HG03095 (cell line): ENCODE results near the gene AEN.

Experiments
- ATAC-seq: cut with Tn5 transposase; IDR thresholded peaks from one replicate; pipeline ENCODE4 v1.9.1; 2021; ENCODE audit warnings: moderate library complexity; ENCODE audit not compliant: unreplicated experiment

The AEN gene

DNA sequence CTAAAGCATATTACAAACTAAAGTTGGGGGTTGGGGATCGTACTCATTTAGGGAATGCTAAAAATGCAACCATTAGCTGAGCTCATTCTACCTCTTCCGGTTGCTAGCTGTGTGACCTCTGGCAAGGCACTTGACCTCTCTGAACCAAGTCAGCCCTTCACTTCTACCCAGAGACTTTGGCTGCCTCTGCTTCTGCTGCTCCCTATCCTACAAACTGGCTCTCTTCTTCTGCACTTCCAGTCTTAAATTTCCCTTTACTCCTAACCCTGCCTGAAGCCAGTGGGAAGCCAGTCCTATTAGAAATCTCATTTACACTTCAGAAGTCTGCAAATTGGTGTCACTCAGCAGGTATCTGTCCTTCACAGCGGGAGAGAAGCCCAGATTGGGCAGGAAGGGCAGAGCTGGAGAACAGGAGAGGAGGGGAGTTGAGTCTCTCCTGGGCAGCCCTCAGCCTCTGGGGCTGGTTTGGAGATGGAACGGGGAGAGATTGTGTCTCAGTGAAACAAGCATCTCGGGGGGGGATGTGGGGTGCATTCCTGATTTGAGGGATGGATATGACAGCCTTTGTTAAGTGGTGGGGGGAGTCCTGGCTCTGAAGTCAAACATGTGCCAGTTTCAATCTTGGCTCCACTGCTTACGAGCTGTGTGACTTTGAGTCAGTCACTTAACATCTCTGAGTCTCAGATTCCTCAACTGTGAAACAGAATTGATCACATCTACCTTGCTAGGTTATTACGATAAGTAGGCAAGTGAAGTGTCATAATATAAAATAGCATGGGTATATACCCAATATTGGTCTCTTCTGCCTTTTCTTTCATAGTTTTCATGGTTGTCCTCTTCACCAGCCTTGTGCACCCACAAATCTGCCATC, 7.8 kb upstream of the AEN start:
- no peak for ATAC-seq

DNA sequence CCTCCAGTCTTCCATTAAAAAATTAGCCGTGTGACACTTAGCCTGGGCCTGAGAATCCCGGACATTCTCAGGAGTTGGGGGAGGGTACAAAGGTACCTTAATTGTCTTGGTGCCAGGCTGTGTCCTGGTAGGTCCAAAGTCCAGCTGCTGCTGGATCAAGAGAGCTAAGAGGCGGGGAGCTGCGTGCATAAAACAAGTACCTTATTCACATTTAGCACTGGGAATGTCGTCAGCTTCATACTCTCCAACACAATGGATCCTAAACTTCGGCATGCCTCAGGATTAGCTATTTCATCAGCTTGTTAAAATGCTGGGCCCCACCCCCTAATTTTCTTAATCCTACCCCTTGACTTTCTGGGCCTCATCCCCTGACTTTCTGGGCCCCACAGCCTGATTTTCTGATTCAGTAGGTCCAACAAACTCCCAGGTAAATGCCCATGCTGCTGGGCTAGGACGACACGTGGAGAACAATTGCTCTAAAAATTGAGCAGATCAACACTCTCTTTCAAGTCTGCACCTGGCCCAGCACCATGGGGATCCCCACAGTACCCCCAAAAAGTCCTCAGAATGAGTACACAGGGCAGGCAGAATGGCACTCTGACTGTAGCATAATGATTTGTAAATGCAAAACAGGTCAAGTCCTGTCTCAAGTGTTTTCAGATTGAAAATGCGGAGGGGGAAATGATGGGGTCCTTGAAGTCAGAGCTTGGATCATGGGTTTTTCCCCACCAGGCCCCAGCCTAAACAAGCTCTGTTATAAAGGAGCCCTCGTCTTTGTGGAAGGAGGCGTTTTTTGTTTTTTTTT, 5.6 kb upstream of the AEN start:
- ATAC-seq = peak; percentile 59

DNA sequence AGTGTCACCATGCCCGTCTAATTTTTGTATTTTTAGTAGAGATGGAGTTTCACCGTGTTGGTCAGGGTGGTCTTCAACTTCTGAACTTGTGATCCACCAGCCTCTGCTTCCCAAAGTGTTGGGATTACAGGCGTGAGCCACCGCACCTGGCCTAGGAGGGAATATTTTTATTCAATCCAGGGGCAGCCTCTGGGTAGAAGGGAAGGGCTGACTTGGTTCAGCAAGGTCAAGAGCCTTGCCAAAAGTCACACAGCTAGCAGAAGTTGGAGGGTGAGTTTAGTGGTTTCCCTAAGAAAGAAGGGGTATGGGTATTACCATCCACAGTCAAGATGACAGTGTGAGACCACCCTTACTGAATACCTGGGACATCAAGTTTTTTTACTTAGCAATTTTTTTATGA, 4.9 kb upstream of the AEN start:
- no peak for ATAC-seq

DNA sequence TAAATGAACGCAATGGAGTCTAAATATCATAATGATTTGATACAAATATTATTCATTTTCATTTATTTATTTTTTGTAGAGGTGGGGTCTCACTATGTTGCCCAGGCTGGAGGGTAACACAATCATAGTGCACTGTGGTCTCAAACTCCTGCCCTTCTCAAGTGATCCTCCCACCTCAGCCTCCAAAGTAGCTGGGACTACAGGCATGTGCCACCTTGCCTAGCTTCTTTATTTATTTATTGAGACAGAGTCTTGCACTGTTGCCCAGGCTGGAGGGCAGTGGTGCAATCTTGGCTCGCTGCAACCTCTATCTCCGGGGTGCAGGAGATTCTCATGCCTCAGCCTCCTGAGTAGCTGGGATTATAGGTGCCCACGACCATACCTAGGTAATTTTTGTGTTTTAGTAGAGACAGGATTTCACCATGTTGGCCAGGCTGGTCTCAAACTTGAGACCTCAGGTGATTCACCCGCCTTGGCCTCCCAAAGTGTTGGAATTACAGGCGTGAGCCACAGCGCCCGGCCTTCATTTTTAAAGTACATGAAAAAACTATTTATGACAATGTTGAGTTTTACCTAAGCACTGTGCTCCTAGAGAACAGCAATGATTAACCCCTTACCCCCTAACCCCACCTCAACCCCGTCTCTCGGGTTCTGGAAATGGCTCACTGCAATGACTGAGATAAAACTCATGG, 4.0 kb upstream of the AEN start:
- ATAC-seq = no peak

DNA sequence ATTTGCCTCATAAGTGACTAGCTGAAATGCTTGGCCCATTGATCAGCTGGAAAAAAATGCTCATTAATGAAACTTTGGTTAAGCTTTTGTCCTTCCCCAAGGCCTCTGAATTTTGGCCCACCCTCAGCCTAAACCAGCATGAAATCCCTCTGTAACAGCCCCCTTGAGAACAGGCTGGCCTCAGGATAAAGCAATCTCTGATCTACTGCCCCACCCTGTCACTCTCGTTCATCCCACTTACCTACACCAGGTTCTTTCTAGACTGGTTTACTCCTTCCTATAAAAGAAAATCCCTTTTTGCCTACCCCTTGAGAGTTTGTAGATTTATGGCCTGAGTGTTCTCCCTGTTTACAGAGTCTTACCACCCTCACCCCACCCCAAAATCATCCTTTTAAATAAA, 3.4 kb upstream of the AEN start:
- no peak for ATAC-seq

DNA sequence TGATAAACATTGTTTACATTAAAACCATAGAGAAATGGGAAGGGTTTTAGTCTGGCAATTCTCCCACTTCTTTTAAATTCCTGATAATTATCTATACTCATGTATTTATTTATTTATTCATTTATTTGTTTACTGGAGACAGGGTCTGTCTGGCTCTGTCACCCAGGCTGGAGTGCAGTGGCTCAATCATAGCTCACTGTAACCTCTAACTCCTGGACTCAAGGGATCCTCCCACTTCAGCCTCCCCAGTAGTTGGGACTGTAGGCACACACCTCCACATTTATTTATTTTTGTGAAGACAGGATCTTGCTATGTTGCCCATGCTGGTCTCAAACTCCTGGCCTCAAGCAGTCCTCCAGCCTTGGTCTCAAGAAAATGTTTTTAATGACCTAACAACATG, 2.5 kb upstream of the AEN start:
- ATAC-seq = no peak

DNA sequence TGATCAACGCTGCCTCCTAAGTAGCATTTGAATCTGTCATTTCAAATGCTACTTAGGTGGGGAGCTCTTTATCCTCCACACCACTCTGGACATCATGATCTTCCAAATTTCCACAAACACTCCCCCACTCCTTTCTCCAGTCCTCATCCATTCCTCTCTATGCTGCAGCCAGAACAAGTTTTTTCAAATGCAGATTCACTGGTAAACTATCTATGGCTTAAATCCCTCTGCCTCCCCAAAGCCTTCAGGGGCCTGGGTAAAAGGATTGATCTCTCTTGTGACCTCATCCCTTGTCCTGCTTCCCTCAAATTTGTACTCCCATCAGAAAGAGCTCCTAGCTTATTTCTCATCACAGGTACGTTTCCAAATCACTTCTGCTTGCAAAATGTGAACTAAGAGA, 1.3 kb upstream of the AEN start:
- ATAC-seq = no peak

DNA sequence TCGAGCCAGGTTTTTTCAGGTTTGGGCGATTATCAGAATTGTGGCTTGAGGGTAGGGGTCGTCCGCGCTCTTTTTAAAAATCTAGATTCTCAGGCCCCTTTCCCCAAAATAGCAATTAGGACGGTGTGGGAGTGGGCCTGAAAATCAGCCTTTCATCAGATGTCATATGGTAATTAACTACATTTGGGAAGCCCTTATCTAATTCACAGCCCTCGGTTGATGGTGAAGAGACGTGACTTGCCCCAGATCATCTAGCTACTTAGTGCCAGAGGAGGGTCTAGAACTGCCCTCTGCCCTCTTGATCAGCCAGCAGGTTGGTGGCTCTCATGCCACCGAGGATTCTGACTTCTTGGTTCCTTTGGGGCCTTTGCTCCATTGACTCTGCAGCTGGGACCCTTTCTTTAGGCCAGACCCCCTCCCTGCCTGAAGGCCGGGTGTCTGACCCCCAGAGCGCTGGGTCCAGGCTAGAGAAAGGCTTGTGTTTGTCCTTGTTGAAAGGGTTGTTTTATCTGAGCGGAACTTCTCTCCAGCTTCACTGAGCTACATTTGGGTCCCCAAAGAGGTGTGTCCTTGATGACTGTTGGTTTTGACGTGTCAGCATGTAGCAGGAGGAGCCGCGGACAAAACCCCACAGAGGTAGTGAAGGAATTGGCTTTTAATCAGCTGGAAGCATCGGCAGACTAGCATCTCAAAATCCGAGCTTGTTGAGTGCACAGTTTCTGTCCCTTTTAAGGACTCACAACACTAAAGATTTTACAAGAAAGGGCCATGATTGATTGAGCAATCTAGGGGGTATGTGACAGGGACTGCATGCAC, 857 bp downstream of the AEN start:
- ATAC-seq = peak; percentile 30

DNA sequence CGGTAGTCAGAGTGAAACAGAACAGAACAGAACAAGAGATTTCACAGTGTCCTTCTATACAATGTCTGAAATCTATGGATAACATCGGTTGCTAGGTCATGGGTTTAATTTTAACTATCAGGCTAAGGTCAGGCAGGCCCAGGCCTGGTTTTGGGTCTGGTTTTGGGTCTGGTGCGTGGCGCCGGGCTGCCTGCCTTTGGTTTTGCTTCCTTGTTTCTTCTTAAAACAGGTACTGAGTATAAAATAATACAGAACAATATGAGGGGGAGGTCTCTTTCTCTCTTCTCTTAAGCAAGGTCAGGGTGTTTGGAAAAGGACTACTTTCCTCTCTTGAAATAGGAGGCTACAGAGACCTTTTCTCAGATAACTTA, 1.4 kb downstream of the AEN start:
- ATAC-seq = no peak

DNA sequence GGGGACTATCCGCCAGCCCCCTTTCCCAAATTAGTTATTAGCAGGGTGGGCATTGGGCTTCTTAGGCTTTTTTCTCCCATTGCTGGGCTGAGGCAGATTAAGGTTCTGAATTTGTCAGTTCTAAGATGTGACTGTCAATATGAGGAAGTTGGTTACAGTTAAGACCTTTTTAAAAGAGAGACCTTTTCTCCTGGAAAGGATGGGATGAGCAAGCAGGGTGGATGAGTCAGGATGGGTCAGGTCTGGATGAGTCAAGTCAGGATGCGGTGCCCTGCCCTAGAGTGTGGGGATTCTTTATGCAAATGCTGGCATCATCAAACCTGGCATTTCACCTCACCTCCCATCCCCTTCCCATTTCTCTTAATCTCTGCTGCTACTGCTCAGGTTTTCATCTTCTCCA, 1.9 kb downstream of the AEN start:
- no peak for ATAC-seq

DNA sequence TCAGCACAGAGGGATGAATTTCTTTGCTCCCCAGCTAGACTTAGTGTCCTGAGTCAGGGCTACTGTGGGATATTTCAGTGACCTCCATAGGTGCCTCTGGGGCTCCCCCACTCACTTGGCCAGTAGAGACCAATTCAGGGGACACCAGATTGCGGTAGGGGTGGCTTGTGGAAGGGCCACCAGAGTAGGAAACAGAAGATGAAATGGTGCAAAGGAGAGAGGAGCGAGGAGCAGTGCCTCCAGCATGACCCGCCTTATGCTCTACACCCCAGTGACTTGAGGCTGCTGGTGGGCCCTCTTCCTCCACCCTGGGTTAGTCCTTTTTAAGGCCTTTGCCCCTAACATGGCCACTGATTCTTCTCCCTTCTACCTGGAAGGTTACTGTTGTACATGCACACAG, 2.5 kb downstream of the AEN start:
- no peak for ATAC-seq

DNA sequence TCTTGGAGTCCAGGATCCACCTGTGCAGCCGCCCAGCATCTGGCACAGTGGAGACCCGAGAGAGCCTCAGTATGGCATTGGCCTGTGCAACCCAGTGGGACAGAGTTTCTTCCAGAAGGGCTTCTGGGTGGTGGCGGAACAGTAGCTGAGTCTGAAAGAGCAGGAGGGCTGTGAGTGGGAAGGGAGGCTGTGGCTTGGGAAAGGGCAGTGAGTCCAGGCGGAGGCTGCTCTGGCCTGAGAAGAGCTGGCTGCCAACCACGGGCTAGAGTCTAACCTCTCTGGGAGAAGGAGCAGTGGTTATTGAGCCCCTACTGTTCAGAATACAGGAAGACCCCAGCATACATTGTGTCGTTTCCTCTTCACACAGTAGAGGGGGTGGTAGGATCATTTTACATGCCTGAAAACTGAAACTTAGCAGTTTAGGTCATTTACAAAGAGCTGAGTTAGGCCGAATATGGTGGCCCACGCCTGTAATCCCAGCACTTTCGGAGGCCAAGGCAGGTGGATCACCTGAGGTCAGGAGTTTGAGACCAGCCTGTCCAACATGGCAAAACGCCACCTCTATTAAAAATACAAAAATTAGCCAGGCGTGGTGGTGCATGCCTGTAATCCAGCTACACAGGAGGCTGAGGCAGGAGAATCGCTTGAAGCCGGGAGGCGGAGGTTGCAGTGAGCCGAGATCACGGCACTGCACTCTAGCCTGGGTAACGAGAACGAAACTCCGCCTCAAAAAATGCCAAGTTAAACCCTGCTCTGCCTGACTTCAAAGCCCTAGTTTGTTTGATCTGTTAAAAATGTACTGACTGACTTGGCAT, 3.2 kb downstream of the AEN start:
- peak; percentile 36 for ATAC-seq

DNA sequence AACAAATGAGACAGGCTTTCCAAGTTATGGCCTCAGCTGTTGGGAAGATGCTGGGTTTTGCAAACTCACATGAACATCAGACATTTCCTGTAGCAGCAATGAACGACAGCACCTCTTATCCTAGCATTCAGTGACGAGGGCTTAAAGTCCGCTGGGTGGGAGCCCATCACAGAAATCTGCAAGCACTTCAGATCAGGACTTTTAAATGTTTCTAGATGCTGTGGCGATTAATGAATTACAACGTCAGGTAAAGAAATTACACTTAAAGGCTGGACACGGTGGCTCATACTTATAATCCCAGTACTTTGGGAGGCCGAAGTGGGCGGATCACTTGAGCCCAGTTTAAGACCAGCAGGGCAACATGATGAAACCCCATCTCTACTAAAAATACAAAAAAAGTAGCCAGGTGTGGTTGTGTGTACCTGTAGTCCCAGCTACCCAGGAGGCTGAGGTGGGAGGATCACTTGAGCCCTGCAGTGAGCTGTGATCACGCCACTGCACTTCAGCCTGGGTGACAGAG, 3.9 kb downstream of the AEN start:
- no peak for ATAC-seq

DNA sequence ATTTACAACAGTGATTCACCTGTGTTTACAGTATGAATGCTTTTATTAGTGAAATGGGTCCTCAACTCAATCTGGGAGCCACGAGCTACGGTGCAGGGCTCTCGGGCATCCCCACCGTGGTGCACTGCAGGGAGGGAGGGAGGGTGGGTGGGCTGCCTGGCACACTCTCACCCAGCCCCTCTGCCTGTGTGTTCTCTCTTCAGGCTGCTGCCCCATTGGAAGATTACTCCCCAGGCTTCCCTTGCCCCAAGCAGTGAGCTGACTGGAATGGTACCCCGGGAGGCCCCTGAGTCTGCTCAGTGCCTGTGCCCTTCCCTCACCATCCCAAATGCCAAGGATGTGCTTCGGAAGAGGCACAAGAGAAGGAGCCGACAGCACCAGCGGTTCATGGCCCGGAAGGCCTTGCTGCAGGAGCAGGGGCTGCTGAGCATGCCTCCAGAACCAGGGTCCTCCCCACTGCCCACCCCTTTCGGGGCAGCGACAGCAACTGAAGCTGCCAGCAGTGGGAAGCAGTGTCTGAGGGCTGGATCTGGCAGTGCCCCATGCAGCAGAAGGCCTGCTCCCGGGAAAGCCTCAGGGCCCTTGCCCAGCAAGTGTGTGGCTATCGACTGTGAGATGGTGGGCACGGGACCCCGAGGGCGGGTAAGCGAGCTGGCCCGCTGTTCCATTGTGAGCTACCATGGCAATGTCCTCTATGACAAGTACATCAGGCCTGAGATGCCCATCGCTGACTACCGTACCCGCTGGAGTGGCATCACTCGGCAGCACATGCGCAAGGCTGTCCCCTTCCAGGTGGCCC, 5.0 kb downstream of the AEN start:
- no peak for ATAC-seq

DNA sequence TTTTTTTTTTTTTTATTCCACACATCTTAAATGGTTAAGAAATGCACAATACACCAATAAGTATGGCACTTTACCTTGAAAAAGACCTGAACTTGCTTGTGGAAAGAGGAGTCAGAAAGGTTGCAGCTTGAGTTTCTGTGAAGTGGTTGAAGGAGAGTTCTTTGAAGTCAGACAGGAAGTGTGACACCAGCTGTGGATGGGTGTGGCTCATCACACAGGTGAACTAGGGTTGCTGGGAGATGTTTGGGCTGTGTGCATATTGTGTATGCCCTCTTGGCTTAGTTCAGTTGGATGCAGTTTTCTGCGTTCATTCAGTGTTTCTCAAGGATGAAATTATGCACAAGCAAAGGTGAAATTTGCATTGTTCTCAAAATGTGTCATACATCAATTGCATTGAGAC, 6.3 kb downstream of the AEN start:
- ATAC-seq = no peak

DNA sequence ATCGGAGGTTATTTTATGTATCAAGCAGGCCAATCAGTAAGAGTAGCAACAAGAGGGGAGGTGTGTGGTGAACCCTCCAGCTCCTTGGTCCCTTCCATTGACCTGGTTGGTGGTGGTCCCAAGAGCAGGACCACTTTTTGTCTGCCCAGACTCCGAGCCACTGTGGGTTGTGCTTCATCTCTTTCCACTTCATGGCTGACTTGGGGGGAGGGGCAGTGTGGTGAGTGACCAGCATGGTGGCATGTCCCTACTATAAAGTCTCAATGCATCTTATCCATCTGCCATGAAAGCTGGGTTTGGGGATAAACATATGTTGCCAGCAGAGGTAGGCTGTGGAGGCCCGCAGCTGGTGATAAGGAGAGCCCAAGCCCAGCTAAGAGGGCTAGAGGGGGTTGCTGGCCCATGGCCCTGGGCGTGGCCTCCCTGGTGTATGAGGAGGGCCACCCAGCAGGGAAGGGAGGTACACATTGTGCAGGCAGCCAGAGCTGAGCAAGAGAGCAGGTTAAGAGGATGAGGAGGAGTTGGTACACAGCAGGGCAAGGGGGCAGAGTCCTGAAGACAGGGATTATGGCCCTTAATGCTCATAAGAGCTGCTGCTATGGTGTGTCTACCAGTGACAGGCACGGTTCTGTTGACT, 7.0 kb downstream of the AEN start:
- no peak for ATAC-seq

DNA sequence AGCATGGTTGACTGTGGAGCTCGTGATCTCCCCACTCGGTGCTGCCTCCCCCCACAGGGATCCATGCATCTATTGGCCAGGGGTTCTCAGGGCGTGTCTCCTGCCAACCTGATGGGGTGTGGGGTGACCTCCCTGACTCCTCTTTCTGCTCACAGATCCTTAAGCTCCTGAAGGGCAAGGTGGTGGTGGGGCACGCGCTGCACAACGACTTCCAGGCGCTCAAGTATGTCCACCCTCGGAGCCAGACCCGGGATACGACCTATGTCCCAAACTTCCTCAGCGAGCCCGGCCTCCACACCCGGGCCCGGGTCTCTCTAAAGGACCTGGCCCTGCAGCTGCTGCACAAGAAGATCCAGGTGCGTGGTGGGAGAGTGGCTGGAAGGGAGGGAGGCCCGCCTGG, 7.9 kb downstream of the AEN start:
- no peak for ATAC-seq

DNA sequence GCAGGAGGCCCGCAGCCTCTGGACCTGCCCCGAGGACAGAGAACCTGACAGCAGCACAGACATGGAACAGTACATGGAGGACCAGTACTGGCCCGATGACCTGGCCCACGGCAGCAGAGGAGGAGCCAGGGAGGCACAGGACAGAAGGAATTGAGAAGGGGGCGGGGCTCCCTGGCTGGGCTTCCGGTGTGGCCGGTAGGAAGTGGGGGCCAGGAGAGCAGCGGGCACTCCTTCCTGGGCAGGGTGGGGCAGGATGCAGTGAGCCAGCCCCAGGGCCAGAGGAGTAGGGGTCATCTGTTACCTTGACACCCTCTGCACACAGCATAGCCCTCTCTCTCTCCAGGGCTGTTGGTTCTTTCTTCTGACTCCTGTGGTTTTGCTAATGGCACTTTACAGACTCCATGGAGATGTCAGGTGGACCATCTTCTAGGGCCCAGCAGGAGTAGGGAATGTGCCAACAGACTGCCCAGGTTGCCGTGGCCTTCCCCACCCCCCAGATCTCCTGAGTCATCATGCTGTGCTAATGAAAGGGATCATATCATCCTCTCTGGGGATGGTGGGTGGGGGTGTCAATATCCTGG, 9.1 kb downstream of the AEN start:
- ATAC-seq = no peak
